Measurements from ENCODE around the gene ADAM15. TPM values are rescaled to one million over a fixed set of nuclear protein-coding genes. Genes with fewer than 3 reads are reported as not detected.

The ADAM15 gene
- total and polyA plus RNA-seq, 2 donors (not counting 3 experiments of a cell fraction or from before 2014, with no cell fraction given): 295 to 299 TPM

- ChIA-PET CTCF (interaction anchor here (0.6 to 3.0 kb wide), 4 partner anchors 8 to 96 kb away, joined by 3 to 24 read pairs (median 6); partner anchors contain the start of genes ADAM15 and KRTCAP2), POLR2A (no interaction called here)
- H2AFZ ChIP-seq (ENCODE audit: low read depth, low read length): no peak overlapping the region
- intact Hi-C loops (cut with micrococcal nuclease): no loop called here
- H3K27ac ChIP-seq (ENCODE audit: insufficient read depth, low read depth, low read length): no peak overlapping the region
- H3K4me1 ChIP-seq (ENCODE audit: control insufficient read depth, extremely low read depth, insufficient read depth, low read length): peaks cover 5% of the 10 kb centered on the region
- no peaks in the 10 kb centered on the region for H3K79me2 ChIP-seq (ENCODE audit: control insufficient read depth, insufficient read depth, low read length)
- BruUV-seq (replicated peaks): no TSS peak
- no peak for FAIRE-seq
- TF ChIP-seq MAX (IDR thresholded peaks at IDR 0.05; ENCODE audit: insufficient read depth, insufficient read length): no peak
- no peak for TF ChIP-seq GATA2 (IDR thresholded peaks at IDR 0.05; ENCODE audit: insufficient read depth, insufficient read length, low read depth, low read length)
- TF ChIP-seq FOS (IDR thresholded peaks at IDR 0.05; ENCODE audit: borderline replicate concordance, insufficient read depth, low read length): no peak
- no peak for TF ChIP-seq CTCF (IDR thresholded peaks at IDR 0.05; ENCODE audit: extremely low read depth in 1 of 2, insufficient read depth in 1 of 2, low read depth in 1 of 2, low read length in 2 of 2)
- no peak for TF ChIP-seq POLR2AphosphoS5 (IDR thresholded peaks at IDR 0.05; ENCODE audit: insufficient read depth, low read depth, low read length)
- TF ChIP-seq JUN (IDR thresholded peaks at IDR 0.05; ENCODE audit: borderline replicate concordance, insufficient read depth, insufficient read length, low read depth): no peak
- TF ChIP-seq POLR2A (IDR thresholded peaks at IDR 0.05; ENCODE audit: low read depth, low read length): no peak
- TF ChIP-seq EZH2 (IDR thresholded peaks at IDR 0.05; ENCODE audit: borderline replicate concordance, low read depth, low read length, severe bottlenecking): no peak
- TF ChIP-seq MYC (IDR thresholded peaks at IDR 0.05; ENCODE audit: low read depth, low read length): no peak
- no peaks in the 10 kb centered on the region for H3K36me3 ChIP-seq (ENCODE audit: control insufficient read depth in 2 of 2, extremely low read depth in 1 of 2, insufficient read depth in 2 of 2, low read length in 2 of 2)
- no peaks in the 10 kb centered on the region for H3K9me1 ChIP-seq (replicated peaks; ENCODE audit: control insufficient read depth, extremely low read depth, insufficient read depth, low read length)
- no peak overlapping the region for H3K4me3 ChIP-seq (replicated peaks in 1 of 3; ENCODE audit: insufficient read depth in 1 of 3, low read depth in 1 of 3, low read length in 3 of 3)
- no peak overlapping the region for H3K9ac ChIP-seq (replicated peaks; ENCODE audit: extremely low read depth, insufficient read depth, low read length)
- H3K4me2 ChIP-seq (ENCODE audit: insufficient read depth, low read length): no peak overlapping the region
- peaks cover 30 to 35% of the 10 kb centered on the region in 2 experiments for H3K27me3 ChIP-seq (ENCODE audit: control insufficient read depth in 2 of 2, insufficient read depth in 2 of 2, low read length in 2 of 2)
- dilution Hi-C loops (cut with MboI; ENCODE audit: extremely low pct_ligation_motif_present, low sequenced_read_pairs): no loop called here
- no peaks in the 10 kb centered on the region for H4K20me1 ChIP-seq (replicated peaks; ENCODE audit: control insufficient read depth, extremely low read depth, insufficient read depth, low read length)
- H3K9me3 ChIP-seq (replicated peaks; ENCODE audit: control insufficient read depth, insufficient read depth, low read length): no peaks in the 10 kb centered on the region
- DNase-seq (ENCODE audit: low read depth, low spot score): no peak
These were observed 26.2 kb downstream of the ADAM15 start for GRCh38 chr1:155077346-155077745.

Data from endothelial cell of umbilical vein (primary cell).